ENCODE results near the gene CLASP2.

GRCh38 chr3:33521736-33522135 lies 196.3 kb downstream of the CLASP2 start:
- TF ChIP-seq, protein P1, sequence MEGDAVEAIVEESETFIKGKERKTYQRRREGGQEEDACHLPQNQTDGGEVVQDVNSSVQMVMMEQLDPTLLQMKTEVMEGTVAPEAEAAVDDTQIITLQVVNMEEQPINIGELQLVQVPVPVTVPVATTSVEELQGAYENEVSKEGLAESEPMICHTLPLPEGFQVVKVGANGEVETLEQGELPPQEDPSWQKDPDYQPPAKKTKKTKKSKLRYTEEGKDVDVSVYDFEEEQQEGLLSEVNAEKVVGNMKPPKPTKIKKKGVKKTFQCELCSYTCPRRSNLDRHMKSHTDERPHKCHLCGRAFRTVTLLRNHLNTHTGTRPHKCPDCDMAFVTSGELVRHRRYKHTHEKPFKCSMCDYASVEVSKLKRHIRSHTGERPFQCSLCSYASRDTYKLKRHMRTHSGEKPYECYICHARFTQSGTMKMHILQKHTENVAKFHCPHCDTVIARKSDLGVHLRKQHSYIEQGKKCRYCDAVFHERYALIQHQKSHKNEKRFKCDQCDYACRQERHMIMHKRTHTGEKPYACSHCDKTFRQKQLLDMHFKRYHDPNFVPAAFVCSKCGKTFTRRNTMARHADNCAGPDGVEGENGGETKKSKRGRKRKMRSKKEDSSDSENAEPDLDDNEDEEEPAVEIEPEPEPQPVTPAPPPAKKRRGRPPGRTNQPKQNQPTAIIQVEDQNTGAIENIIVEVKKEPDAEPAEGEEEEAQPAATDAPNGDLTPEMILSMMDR (IDR thresholded peaks at IDR 0.05): no peak
- no peak for TF ChIP-seq EZH2 (IDR thresholded peaks at IDR 0.05)
- TF ChIP-seq EZH2phosphoT487 (IDR thresholded peaks at IDR 0.05): no peak

Data from neural progenitor cell (in vitro differentiated cells).